Inflammatory macrophage treated with lipopolysaccharide for 4 hours (primary cell): ENCODE results near the gene DPM3.
A peak's percentile ranks its signal among the peaks of the same experiment; 100 is the strongest.

Experiments used
- DNase-seq: peaks from one replicate; pipeline ENCODE4 v3.0.0-alpha.2; 2020

The DPM3 gene

GRCh38 chr1:155155996-155156643, 15.8 kb upstream of the DPM3 start:
- peak; percentile 31 for DNase-seq

GRCh38 chr1:155145491-155145890, 5.2 kb upstream of the DPM3 start:
- no peak for DNase-seq

- peak; percentile 85 for DNase-seq
Observed at GRCh38 chr1:155141749-155142148, 1.4 kb upstream of the DPM3 start.

GRCh38 chr1:155140630-155140953, 261 bp upstream of the DPM3 start:
- DNase-seq: no peak

- DNase-seq: no peak
Observed at GRCh38 chr1:155137154-155137949, 3.0 kb downstream of the DPM3 start.

GRCh38 chr1:155136748-155137147, 3.6 kb downstream of the DPM3 start:
- no peak for DNase-seq

- DNase-seq: peak; percentile 97
Observed at GRCh38 chr1:155135415-155136028, 4.8 kb downstream of the DPM3 start, which contains the start of gene SLC50A1. Gene SLC50A1 (plus strand): TSS chr1:155135852. CDS start chr1:155135912, 60 bp downstream.

- DNase-seq: peak; percentile 96
Observed at GRCh38 chr1:155134880-155135414, 5.4 kb downstream of the DPM3 start.

- no peak for DNase-seq
Observed at GRCh38 chr1:155134322-155134721, 6.0 kb downstream of the DPM3 start.

- no peak for DNase-seq
Observed at GRCh38 chr1:155133799-155134281, 6.5 kb downstream of the DPM3 start.

GRCh38 chr1:155131856-155132255, 8.5 kb downstream of the DPM3 start:
- DNase-seq: no peak

- no peak for DNase-seq
Observed at GRCh38 chr1:155131285-155131684, 9.0 kb downstream of the DPM3 start.

GRCh38 chr1:155130272-155131006, 9.9 kb downstream of the DPM3 start:
- no peak for DNase-seq

GRCh38 chr1:155128755-155129473, 11.4 kb downstream of the DPM3 start:
- DNase-seq: no peak

GRCh38 chr1:155127967-155128754, 12.2 kb downstream of the DPM3 start:
- no peak for DNase-seq

- DNase-seq: no peak
Observed at GRCh38 chr1:155127105-155127966, 13.0 kb downstream of the DPM3 start, which contains the start of gene EFNA1. Gene EFNA1 (plus strand): TSS chr1:155127876. CDS start chr1:155127978, 102 bp downstream.

GRCh38 chr1:155126556-155127104, 13.7 kb downstream of the DPM3 start:
- no peak for DNase-seq

- DNase-seq: no peak
Observed at GRCh38 chr1:155125946-155126555, 14.3 kb downstream of the DPM3 start.

- no peak for DNase-seq
Observed at GRCh38 chr1:155125511-155125945, 14.8 kb downstream of the DPM3 start.
